Thymus (tissue), 11 donors: ENCODE results near the gene CKAP2L. TPM values are rescaled to one million over a fixed set of nuclear protein-coding genes. Genes with fewer than 3 reads are reported as not detected.

Experiments used
- DNase-seq, 9 donors: peaks; one replicate each; pipeline ENCODE4 v3.0.0-alpha.2; 2013; ENCODE audit warnings: low spot score in 9 of 9, low read depth in 6 of 9, missing footprints in 1 of 9
- H3K27ac ChIP-seq, 2 donors: one replicate each; pipeline ENCODE4 v1.5.1; 2013; ENCODE audit warnings: control low read depth in 1 of 2, low read depth in 1 of 2, low read length in 1 of 2, mild to moderate bottlenecking in 1 of 2, moderate library complexity in 1 of 2
- H3K27me3 ChIP-seq, 2 donors: one replicate each; pipeline ENCODE4 v1.5.1; 2013; ENCODE audit warnings: low read length in 1 of 2; ENCODE audit not compliant: control insufficient read depth in 2 of 2, insufficient read depth in 1 of 2
- H3K36me3 ChIP-seq, 2 donors: one replicate each; pipeline ENCODE4 v1.5.1; 2013; ENCODE audit warnings: low read length in 1 of 2, mild to moderate bottlenecking in 1 of 2, moderate library complexity in 1 of 2; ENCODE audit not compliant: control insufficient read depth in 2 of 2, insufficient read depth in 2 of 2
- H3K4me1 ChIP-seq, 2 donors: one replicate each; pipeline ENCODE4 v1.5.1; 2013; ENCODE audit warnings: low read length in 2 of 2; ENCODE audit not compliant: control insufficient read depth in 2 of 2, insufficient read depth in 2 of 2
- H3K4me3 ChIP-seq, 2 donors: one replicate each; pipeline ENCODE4 v1.5.1; 2013; ENCODE audit warnings: low read length in 2 of 2, control low read depth in 1 of 2, mild to moderate bottlenecking in 1 of 2
- H3K9me3 ChIP-seq, 2 donors: one replicate each; pipeline ENCODE4 v1.5.1; 2013; ENCODE audit warnings: low read length in 1 of 2, mild to moderate bottlenecking in 1 of 2; ENCODE audit not compliant: control insufficient read depth in 2 of 2, insufficient read depth in 1 of 2
- WGBS: extraction: QIAGEN DNeasy Blood & Tissue Kit; methylation state at CpG from one replicate; pipeline ENCODE4 v1.1.7; 2013; 5-methylcytosine and 5-hydroxymethylcytosine counted together
- polyA plus RNA-seq: library from polyadenylated mRNA; stranded (reverse); fragments of 200-250 nt; gene quantifications from one replicate; pipeline ENCODE4 v1.2.3, GENCODE V29; 2013
- total RNA-seq: library from RNA; stranded (reverse); fragments of 120-200 nt; gene quantifications from one replicate; pipeline ENCODE4 v1.2.4, GENCODE V29; 2013
- donor health status: healthy.

CKAP2L gene
- total and polyA plus RNA-seq, 2 donors = 1.0 to 14.1 TPM

DNA sequence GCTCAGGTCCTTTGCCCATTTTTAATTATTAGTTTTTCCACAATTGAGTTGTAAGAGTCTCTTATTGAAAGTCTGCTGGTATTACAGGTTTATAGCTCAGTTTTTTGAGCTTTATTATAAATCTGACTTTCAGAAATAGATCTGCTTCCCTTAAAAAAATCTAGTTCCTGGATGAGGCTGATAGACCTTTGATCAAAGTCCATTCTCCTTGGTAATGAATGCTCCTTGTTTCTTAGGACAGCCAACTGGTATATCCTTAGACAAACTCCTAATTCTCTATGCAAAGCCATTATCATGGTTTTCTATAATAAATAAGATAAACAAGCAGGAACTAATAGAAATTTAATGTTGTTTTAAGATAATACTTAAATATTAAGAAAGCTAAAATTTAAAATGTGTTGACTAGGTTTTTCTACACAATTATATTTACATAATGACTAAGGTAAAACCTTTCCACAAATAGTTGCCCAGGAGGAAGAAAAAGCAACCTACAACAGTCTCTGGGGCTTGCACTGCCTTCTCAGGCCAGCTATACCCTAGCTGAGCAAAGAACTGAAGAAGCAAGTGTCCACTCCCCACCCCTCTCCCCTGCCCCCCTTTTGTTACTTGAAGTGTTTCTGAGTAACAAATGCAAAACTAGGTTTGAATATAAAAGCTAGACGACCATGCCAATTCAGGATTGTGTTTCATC is 26.7 kb downstream of the CKAP2L start:
- no peaks in the 10 kb centered on the region for H3K9me3 ChIP-seq
- H3K27me3 ChIP-seq = no peaks in the 10 kb centered on the region
- no peak for DNase-seq
- H3K36me3 ChIP-seq = peaks cover 44 to 59% of the 10 kb centered on the region in 2 donors
- H3K4me3 ChIP-seq = no peak overlapping the region
- no peak overlapping the region for H3K27ac ChIP-seq
- no peaks in the 10 kb centered on the region for H3K4me1 ChIP-seq
- WGBS = 95% methylated on average over 1 of the region's 1 CpG

DNA sequence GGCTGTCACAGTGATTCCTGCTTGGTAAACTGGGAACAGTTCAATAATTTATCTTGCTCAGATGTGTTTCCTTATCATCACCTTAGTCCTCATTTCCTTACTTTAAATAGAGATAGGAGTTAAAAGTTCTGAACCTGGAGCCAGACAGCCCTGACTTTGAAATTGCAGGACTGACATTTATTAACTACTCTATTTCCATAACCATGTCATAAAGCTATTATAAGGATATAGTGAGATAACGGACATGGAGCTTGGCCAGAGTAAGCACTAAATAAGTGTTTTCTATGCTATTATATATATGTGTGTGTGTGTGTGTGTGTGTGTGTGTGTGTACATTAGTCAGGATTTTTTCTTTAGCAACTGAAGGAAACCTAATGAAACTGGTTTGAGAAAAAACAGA is 30.5 kb downstream of the CKAP2L start:
- H3K9me3 ChIP-seq = no peaks in the 10 kb centered on the region
- no peaks in the 10 kb centered on the region for H3K4me1 ChIP-seq
- H3K4me3 ChIP-seq = no peak overlapping the region
- H3K36me3 ChIP-seq = peaks cover 15 to 22% of the 10 kb centered on the region in 2 donors
- no peak for DNase-seq
- no peaks in the 10 kb centered on the region for H3K27me3 ChIP-seq
- H3K27ac ChIP-seq = no peak overlapping the region
- WGBS = 96% methylated on average over 1 of the region's 1 CpG

DNA sequence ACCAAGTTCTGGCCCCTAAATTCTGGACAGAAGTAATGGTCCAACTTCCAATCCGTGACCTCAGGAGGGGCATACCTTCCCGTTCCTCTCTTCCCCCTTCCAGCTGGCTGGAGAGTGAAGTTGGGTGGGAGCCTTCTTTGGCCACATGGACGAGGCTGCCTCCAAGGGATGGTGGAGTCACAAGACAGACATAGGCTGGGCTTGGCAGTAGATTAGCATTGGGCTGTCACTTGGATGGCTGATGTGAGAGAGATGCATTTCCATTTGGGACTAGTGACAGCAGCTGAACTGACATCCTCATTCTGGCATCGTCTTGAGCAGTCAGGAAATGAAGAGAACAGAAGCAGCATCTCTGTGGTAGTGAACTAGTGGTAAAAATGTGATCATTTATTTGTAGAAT is 31.0 kb downstream of the CKAP2L start:
- 68% methylated on average over 4 of the region's 4 CpGs for WGBS
- H3K36me3 ChIP-seq = peaks cover 12 to 17% of the 10 kb centered on the region in 2 donors
- no peak overlapping the region for H3K27ac ChIP-seq
- no peaks in the 10 kb centered on the region for H3K9me3 ChIP-seq
- H3K27me3 ChIP-seq = no peaks in the 10 kb centered on the region
- no peak overlapping the region for H3K4me3 ChIP-seq
- DNase-seq = no peak
- no peaks in the 10 kb centered on the region for H3K4me1 ChIP-seq

DNA sequence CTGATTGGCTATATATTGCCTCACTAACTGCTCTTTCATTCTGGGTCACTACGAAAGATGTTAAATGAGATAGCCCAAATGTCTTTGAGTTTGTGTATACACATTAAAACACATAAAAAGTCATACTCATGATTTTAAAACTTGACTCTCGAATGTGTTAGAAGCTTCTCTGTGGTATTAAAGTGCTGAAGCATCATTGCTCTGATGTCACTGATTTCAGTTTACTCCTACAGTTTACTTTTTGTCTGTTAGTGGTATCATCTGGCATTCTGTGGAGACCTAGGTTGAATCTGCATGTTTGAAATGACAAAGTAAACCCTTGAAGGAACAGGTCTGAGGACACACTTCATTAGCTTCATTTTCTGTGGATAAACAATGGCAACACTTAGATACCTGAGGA is 32.9 kb downstream of the CKAP2L start:
- WGBS = 94% methylated on average over 2 of the region's 2 CpGs

DNA sequence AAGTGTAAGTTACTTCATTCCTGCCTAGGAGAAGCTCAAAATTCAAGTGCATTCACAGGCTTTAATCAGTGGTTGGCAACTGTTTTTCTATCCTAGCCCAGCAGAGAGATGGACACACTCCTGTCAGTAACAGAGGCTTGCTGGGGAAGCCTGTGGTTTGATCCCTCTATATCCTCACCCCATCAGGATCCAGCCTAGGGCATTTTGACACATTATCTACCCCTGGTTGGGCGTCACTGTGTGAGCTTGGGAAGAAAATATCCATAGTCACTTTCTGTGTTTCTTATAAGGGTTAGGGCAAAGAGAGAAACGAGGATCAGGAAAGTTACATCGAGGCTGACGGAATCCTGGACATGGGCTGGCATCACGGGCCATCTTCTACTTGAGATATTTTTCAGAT is 33.6 kb downstream of the CKAP2L start:
- peaks cover 0 to 3% of the 10 kb centered on the region in 2 donors for H3K36me3 ChIP-seq
- H3K4me3 ChIP-seq = no peak overlapping the region
- H3K27ac ChIP-seq = no peak overlapping the region
- 97% methylated on average over 5 of the region's 5 CpGs for WGBS
- no peaks in the 10 kb centered on the region for H3K27me3 ChIP-seq
- DNase-seq = no peak
- no peaks in the 10 kb centered on the region for H3K9me3 ChIP-seq
- peaks cover 0 to 4% of the 10 kb centered on the region in 2 donors for H3K4me1 ChIP-seq

More for the DNA sequence above, 32.9 kb downstream of the CKAP2L start:
- H3K4me1 ChIP-seq = peaks cover 0 to 2% of the 10 kb centered on the region in 2 donors
- H3K4me3 ChIP-seq = no peak overlapping the region
- H3K9me3 ChIP-seq = no peaks in the 10 kb centered on the region
- no peaks in the 10 kb centered on the region for H3K27me3 ChIP-seq
- H3K27ac ChIP-seq = no peak overlapping the region
- no peak for DNase-seq
- H3K36me3 ChIP-seq = peaks cover under 1 to 3% of the 10 kb centered on the region in 2 donors

DNA sequence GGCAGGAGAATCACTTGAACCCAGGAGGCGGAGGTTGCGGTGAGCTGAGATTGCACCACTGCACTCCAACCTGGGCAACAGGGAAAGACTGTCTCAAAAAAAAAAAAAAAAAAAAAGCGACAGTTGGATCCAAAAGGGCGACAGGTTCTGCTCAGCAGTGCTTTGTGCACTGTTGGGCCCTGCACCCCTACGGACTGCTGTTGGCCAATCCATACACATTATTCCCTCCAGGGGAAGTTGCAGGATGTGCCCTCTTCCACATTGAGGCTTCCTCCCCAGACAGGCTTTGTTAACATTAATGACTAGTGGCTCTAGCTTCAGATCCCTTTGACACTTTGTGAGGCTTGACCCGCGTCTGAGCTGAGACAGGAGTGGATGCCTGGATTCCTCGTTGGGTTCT is 34.2 kb downstream of the CKAP2L start:
- peaks cover 0 to 4% of the 10 kb centered on the region in 2 donors for H3K4me1 ChIP-seq
- H3K36me3 ChIP-seq = peaks cover 0 to 3% of the 10 kb centered on the region in 2 donors
- no peaks in the 10 kb centered on the region for H3K27me3 ChIP-seq
- 96% methylated on average over 8 of the region's 8 CpGs for WGBS
- DNase-seq = no peak
- no peak overlapping the region for H3K27ac ChIP-seq
- H3K4me3 ChIP-seq = no peak overlapping the region
- no peaks in the 10 kb centered on the region for H3K9me3 ChIP-seq

DNA sequence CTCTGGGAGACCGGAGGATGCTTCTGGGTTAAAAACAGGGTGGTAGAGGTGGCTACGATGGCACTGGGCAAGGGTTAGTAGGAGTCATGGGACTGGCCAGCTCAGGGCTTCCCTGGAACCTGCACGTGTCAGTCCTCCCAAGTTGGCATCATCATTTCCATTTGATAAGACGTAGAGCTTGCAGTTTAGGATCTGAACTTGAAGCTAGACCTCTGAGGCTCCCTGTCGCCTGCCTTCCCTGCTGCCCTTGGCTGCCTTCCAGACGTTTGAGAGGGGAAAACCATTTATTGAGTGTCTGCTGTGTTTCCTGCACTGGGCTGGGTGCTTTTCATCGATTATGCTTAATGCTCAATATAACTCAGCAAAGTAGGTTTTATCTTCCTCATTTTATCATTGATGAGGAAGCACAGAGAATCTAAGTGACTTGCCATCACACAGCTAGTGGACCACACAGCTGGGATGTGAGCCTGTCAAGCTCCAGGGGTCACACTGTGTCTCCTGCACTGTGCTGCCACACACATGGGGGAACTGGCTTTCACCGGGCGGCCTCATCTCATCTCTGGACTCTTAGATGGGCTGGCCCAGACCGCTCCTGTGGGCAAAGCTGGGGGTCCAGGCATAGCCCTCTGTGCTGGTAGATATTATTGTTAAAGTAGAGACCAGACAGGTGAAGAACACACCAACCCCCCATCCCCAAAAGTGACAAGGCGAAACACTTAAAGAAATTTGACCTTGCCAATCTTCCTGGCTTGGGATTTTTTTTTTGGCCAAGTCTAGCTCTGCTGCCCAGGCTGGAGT is 35.8 kb downstream of the CKAP2L start:
- Histone ChIP-seq H3K9me3 (no peaks in the 10 kb centered on the region), H3K4me1 (peaks cover 0 to 4% of the 10 kb centered on the region in 2 donors), H3K27ac (no peak overlapping the region), H3K36me3 (peaks cover 0 to 3% of the 10 kb centered on the region in 2 donors), H3K4me3 (no peak overlapping the region), H3K27me3 (no peaks in the 10 kb centered on the region)
- DNase-seq = no peak
- WGBS = 69% methylated on average over 11 of the region's 11 CpGs

DNA sequence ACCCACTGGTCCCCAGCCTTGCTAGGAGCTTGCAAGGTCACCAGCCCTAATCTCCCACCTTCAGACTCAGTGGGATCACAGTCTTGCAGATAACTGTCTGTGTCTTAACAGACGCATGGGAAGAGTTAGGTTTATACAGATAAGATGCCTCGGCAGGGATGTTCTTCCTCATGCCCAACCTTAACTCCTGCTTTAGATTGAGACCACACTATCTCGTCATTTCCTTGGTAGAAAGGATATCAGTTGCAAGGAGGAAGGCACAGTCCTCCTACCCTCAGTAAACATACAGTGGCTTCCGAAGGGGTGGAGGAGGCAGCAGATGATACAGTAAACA is 36.4 kb downstream of the CKAP2L start:
- H3K27me3 ChIP-seq = no peaks in the 10 kb centered on the region
- H3K9me3 ChIP-seq = no peaks in the 10 kb centered on the region
- H3K36me3 ChIP-seq = no peaks in the 10 kb centered on the region
- WGBS = 95% methylated on average over 4 of the region's 4 CpGs
- no peak overlapping the region for H3K4me3 ChIP-seq
- peaks cover 0 to 4% of the 10 kb centered on the region in 2 donors for H3K4me1 ChIP-seq
- DNase-seq = no peak
- H3K27ac ChIP-seq = no peak overlapping the region

DNA sequence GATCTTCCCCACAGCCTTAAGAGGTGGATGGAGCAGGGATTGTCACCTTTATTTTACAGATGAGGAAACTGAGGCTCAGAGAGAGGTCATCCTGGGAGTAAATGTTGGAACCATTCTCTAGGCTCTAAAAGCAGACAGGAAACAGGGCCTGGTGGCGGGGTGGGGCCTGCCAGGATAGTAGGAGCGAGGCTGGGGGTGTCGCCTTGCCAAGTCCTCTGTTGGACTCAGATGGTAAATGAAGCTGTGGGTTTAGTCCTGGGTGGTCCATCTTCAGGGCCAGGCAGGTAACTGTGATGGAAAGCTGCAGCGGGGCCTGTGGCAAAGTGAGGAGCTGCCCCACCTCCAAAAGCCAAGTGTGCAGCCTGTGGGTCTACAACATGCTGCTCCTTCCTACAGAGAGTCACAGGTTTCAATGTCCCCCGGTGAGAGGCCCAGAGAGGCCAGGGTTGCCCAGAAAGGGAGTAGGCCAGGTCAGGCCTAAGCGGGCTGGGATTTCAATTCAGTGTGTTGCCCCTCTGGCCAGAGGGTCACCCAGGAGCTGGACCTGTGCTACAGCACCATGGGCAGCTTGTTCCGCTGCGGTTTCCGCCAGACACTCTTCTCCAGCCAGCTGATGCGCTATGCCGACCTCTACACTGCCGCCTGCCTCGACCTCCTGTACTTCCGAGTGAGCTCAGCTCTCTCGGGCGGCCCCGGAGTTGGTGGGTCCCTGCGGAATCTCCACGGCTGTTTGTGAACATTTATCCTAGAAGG is 37.0 kb downstream of the CKAP2L start:
- H3K27me3 ChIP-seq = no peaks in the 10 kb centered on the region
- H3K4me3 ChIP-seq = no peak overlapping the region
- no peak overlapping the region for H3K27ac ChIP-seq
- no peaks in the 10 kb centered on the region for H3K9me3 ChIP-seq
- 98% methylated on average over 19 of the region's 19 CpGs for WGBS
- no peak for DNase-seq
- no peaks in the 10 kb centered on the region for H3K36me3 ChIP-seq
- H3K4me1 ChIP-seq = peaks cover 0 to 4% of the 10 kb centered on the region in 2 donors
